ENCODE data around the gene CD274.
"Not testable (repeated sequence)": the region's sequence is repeated elsewhere in the genome, so short reads cannot be mapped to it uniquely, and the experiment has no call there.

GRCh38 chr9:5464831-5465330, 14.5 kb downstream of the CD274 start:
- not testable (repeated sequence) for TF ChIP-seq POLR2AphosphoS5, POLR2A, CTCF (IDR thresholded peaks at IDR 0.05)
